GM12878 (cell line): ENCODE measurements around the gene PHACTR1. TPM values are rescaled to one million over a fixed set of nuclear protein-coding genes. Genes with fewer than 3 reads are reported as not detected.

Source experiments
- ATAC-seq: fragments of 200-7000 bp; cut with Tn5 transposase; 3 replicates; pipeline ENCODE4 v1.9.1; 2020; ENCODE audit warnings: mild to moderate bottlenecking, moderate library complexity
- BruUV-seq: library from RNA; stranded (reverse); fragments of 400-500 nt; replicated peaks from 2 replicates; lab custom pipeline; 2021; lab: Mats Ljungman, UMichigan
- CTCF ChIA-PET: fragments of 300-600 bp; sonication (Branson Sonifier 250); formaldehyde crosslinking; extraction: SDS; loops from one replicate; lab custom pipeline; 2021; ENCODE audit warnings: inconsistent platforms; lab: Yijun Ruan, JAX
- POLR2A ChIA-PET: fragments of 350-600 bp; formaldehyde crosslinking; extraction: SDS; loops from one replicate; lab custom pipeline; 2021; ENCODE audit warnings: inconsistent platforms; lab: Charles Lee
- RAD21 ChIA-PET: fragments of 300-600 bp; sonication (Branson Sonifier 250); formaldehyde crosslinking; loops from one replicate; lab custom pipeline; 2023; ENCODE audit warnings: antibody characterized with exemption; ENCODE audit not compliant: unreplicated experiment; lab: Charles Lee
- SMC1A ChIA-PET: fragments of 300-600 bp; sonication (Branson Sonifier 250); formaldehyde crosslinking; loops from one replicate; lab custom pipeline; 2023; ENCODE audit not compliant: unreplicated experiment, uncharacterized antibody; lab: Charles Lee
- DNase-seq: peaks from one replicate; pipeline ENCODE4 v3.0.0-alpha.2; 2011; ENCODE audit warnings: low read depth, low spot score
- FAIRE-seq: peaks from 3 replicates; lab custom pipeline; 2011; peaks lifted over from hg19 to GRCh38; lab: Jason Lieb, UNC
- H2AFZ ChIP-seq: 2 replicates; pipeline ENCODE4 v1.6.0; 2011; ENCODE audit warnings: low read depth, low read length, control low read depth; ENCODE audit not compliant: control insufficient read depth
- H3K27ac ChIP-seq: 2 replicates; pipeline ENCODE4 v1.5.1; 2011; ENCODE audit warnings: control low read depth; ENCODE audit not compliant: control insufficient read depth, insufficient read depth
- H3K27me3 ChIP-seq, 2 experiments: replicated peaks in 1 of 2; 2 replicates each; pipeline versions ENCODE4 v1.6.0 to v1.6.1; 2011; ENCODE audit warnings: low read length in 1 of 2; ENCODE audit not compliant: control insufficient read depth in 2 of 2, insufficient read depth in 2 of 2
- H3K36me3 ChIP-seq, 2 experiments: 2 replicates each; pipeline ENCODE4 v1.5.1; 2011; ENCODE audit warnings: low read length in 1 of 2; ENCODE audit not compliant: control insufficient read depth in 2 of 2, insufficient read depth in 2 of 2
- H3K4me1 ChIP-seq: 2 replicates; pipeline ENCODE4 v1.6.1; 2011; ENCODE audit warnings: mild to moderate bottlenecking, low read length, moderate library complexity, mixed read lengths; ENCODE audit not compliant: control insufficient read depth, insufficient read depth
- H3K4me2 ChIP-seq: 2 replicates; pipeline ENCODE4 v1.6.0; 2011; ENCODE audit warnings: control low read depth; ENCODE audit not compliant: control insufficient read depth, insufficient read depth
- H3K4me3 ChIP-seq: fragments of 200-600 bp; sonication (generic); 2 replicates; pipeline ENCODE4 v1.5.1; 2016
- H3K79me2 ChIP-seq: 2 replicates; pipeline ENCODE4 v1.6.0; 2011; ENCODE audit warnings: low read length; ENCODE audit not compliant: control insufficient read depth, insufficient read depth
- H3K9ac ChIP-seq: 2 replicates; pipeline ENCODE4 v1.8.0; 2011; ENCODE audit warnings: low read length, control low read depth, mixed read lengths; ENCODE audit not compliant: control insufficient read depth, insufficient read depth
- H3K9me3 ChIP-seq: replicated peaks from 3 replicates; pipeline ENCODE4 v1.5.1; 2011; ENCODE audit warnings: mild to moderate bottlenecking, low read length; ENCODE audit not compliant: control insufficient read depth, insufficient read depth
- H4K20me1 ChIP-seq: 2 replicates; pipeline ENCODE4 v1.6.0; 2011; ENCODE audit not compliant: control insufficient read depth, insufficient read depth
- ATF2 ChIP-seq: IDR thresholded peaks from 2 replicates; pipeline ENCODE4 v1.6.1; 2012; ENCODE audit warnings: low read length, inconsistent platforms
- BCL11A ChIP-seq: IDR thresholded peaks from 2 replicates; pipeline ENCODE4 v1.6.1; 2011; ENCODE audit warnings: low read depth, low read length
- CHD1 ChIP-seq: IDR thresholded peaks from 2 replicates; pipeline ENCODE4 v1.6.1; 2012; ENCODE audit warnings: low read depth, low read length, improper control_type of control experiment
- CHD4 ChIP-seq: fragments of 200-600 bp; sonication (generic); IDR thresholded peaks from 2 replicates; pipeline ENCODE4 v1.6.1; 2016; ENCODE audit warnings: mild to moderate bottlenecking
- CTCF ChIP-seq, 3 experiments: IDR thresholded peaks in 2 of 3; conservative IDR thresholded peaks in 1 of 3; 2 replicates each; pipeline ENCODE4 v1.5.1; 2011; ENCODE audit warnings: low read depth in 3 of 3, low read length in 3 of 3, mild to moderate bottlenecking in 3 of 3, control low read depth in 2 of 3, moderate library complexity in 2 of 3, inconsistent platforms in 1 of 3, mixed read lengths in 1 of 3; ENCODE audit not compliant: control insufficient read depth in 2 of 3, insufficient read depth in 1 of 3; ENCODE audit errors: extremely low read depth in 1 of 3
- CUX1 ChIP-seq: IDR thresholded peaks from 2 replicates; pipeline ENCODE4 v1.6.1; 2012; ENCODE audit warnings: improper control_type of control experiment, low read depth, low read length; ENCODE audit not compliant: insufficient replicate concordance
- PAX5 ChIP-seq: IDR thresholded peaks from 2 replicates; pipeline ENCODE4 v1.6.1; 2011; ENCODE audit warnings: low read depth, low read length, borderline replicate concordance
- PAX8 ChIP-seq: fragments of 450-650 bp; IDR thresholded peaks from 2 replicates; pipeline ENCODE4 v1.6.1; 2017; ENCODE audit warnings: mild to moderate bottlenecking, moderate library complexity
- USF2 ChIP-seq: IDR thresholded peaks from 2 replicates; pipeline ENCODE4 v1.6.1; 2011; ENCODE audit warnings: low read depth, low read length, improper control_type of control experiment, borderline replicate concordance
- ZNF217 ChIP-seq: fragments of 450-650 bp; IDR thresholded peaks from 2 replicates; pipeline ENCODE4 v1.6.1; 2017; ENCODE audit warnings: antibody characterized with exemption, mild to moderate bottlenecking
- ZNF592 ChIP-seq: fragments of 450-650 bp; IDR thresholded peaks from 2 replicates; pipeline ENCODE4 v1.6.1; 2017; ENCODE audit warnings: mild to moderate bottlenecking, moderate library complexity
- in situ Hi-C: fragments of 300-500 bp; cut with MboI; formaldehyde crosslinking; loops from 9 replicates; pipeline ENCODE4 v1.14.3; 2018; ENCODE audit warnings: mixed read lengths
- intact Hi-C: fragments of 100-400 bp; cut with micrococcal nuclease; formaldehyde crosslinking; loops from one replicate; pipeline ENCODE4 v1.14.2; 2022; ENCODE audit not compliant: unreplicated experiment
- polyA plus RNA-seq, 11 experiments: library from polyadenylated mRNA; depleted of rRNA in 4 of 11; unstranded in 6 of 11; stranded (reverse) in 5 of 11; fragments of >200 nt; fragmentation: Nextera tagmentation in 4 of 11; fragmentation: Illumina TruSeq in 1 of 11; extraction: Ambion mirVana in 4 of 11; extraction: Trizol in 1 of 11; gene quantifications; 1 replicate in 1 of 11; 2 replicates in 10 of 11; pipeline versions ENCODE4 v1.2.1 to v1.2.3, GENCODE V29; 2011 to 2016; ENCODE audit warnings: inconsistent platforms in 2 of 11, missing spikeins in 2 of 11, low read depth in 1 of 11
- total RNA-seq, 4 experiments: library from RNA; depleted of rRNA in 3 of 4; stranded (reverse); fragments of >200 nt in 3 of 4; fragmentation: Illumina TruSeq in 1 of 4; extraction: Trizol in 1 of 4; gene quantifications; 2 replicates each; pipeline versions ENCODE4 v1.2.1 to v1.2.3, GENCODE V29; 2013 to 2021

Gene PHACTR1
- total and polyA plus RNA-seq, 10 of the 15 experiments (the other 5 are each of a cell fraction or from before 2014, with no cell fraction given) = 34.2 to 94.6 (median 62.3) TPM

- H3K27ac ChIP-seq = no peak overlapping the region
- H3K36me3 ChIP-seq = no peaks in the 10 kb centered on the region
- no peak overlapping the region for H3K4me3 ChIP-seq
- ATAC-seq (no peak), DNase-seq (no peak), FAIRE-seq (no peak)
- ChIA-PET SMC1A (no interaction called here), CTCF (no interaction called here), RAD21 (interaction anchor here (0.6 kb wide), 1 partner anchor 181 kb away, joined by 3 read pairs; no protein-coding TSS in a partner anchor), POLR2A (no interaction called here)
- H3K9ac ChIP-seq = no peak overlapping the region
- no peaks in the 10 kb centered on the region for H3K79me2 ChIP-seq
- no peaks in the 10 kb centered on the region; a peak in 1 of 4 replicates for H3K27me3 ChIP-seq
- no peak overlapping the region for H2AFZ ChIP-seq
- BruUV-seq = no TSS peak
- in situ Hi-C loops = no loop called here
- H4K20me1 ChIP-seq = no peaks in the 10 kb centered on the region
- H3K9me3 ChIP-seq = no peaks in the 10 kb centered on the region
- no peak overlapping the region for H3K4me2 ChIP-seq
- H3K4me1 ChIP-seq = no peaks in the 10 kb centered on the region
- intact Hi-C loops = no loop called here
- TF ChIP-seq PAX5 = no peak
- TF ChIP-seq ZNF592 = no peak
- no peak for TF ChIP-seq CTCF (IDR thresholded peaks at IDR 0.05 in 2 of 3, conservative IDR thresholded peaks at IDR 0.05 in 1 of 3; ENCODE audit: control insufficient read depth in 2 of 3, extremely low read depth in 1 of 3, insufficient read depth in 1 of 3, low read depth in 3 of 3, low read length in 3 of 3)
- TF ChIP-seq BCL11A = no peak
- no peak for TF ChIP-seq PAX8
- TF ChIP-seq CHD1 = no peak
- no peak for TF ChIP-seq ATF2
- TF ChIP-seq USF2 = no peak
- no peak for TF ChIP-seq CUX1
- TF ChIP-seq ZNF217 = no peak
- TF ChIP-seq CHD4 = no peak
Measured at GRCh38 chr6:13098006-13098405, 381.4 kb downstream of the PHACTR1 start.
